Measurements from ENCODE around the gene APOD.

The APOD gene

GRCh38 chr3:195587406-195587805 is 3.7 kb upstream of the APOD start:
- DNase-seq (ENCODE audit: low spot score): no peak

GRCh38 chr3:195584543-195584870 is 767 bp upstream of the APOD start:
- DNase-seq (ENCODE audit: low spot score): no peak

- no peak for DNase-seq (ENCODE audit: low spot score)
These were observed 793 bp downstream of the APOD start for GRCh38 chr3:195582947-195583346.

- no peak for DNase-seq (ENCODE audit: low spot score)
These were observed 2.8 kb downstream of the APOD start for GRCh38 chr3:195580744-195581443.

GRCh38 chr3:195579281-195579680 is 4.5 kb downstream of the APOD start:
- no peak for DNase-seq (ENCODE audit: low spot score)

- no peak for DNase-seq (ENCODE audit: low spot score)
These were observed 5.2 kb downstream of the APOD start for GRCh38 chr3:195578565-195578964.

GRCh38 chr3:195577645-195578177 is 6.0 kb downstream of the APOD start:
- no peak for DNase-seq (ENCODE audit: low spot score)

GRCh38 chr3:195574497-195575304 is 9.0 kb downstream of the APOD start:
- no peak for DNase-seq (ENCODE audit: low spot score)

GRCh38 chr3:195573611-195574496 is 9.9 kb downstream of the APOD start:
- DNase-seq (ENCODE audit: low spot score): no peak

- no peak for DNase-seq (ENCODE audit: low spot score)
These were observed 12.4 kb downstream of the APOD start for GRCh38 chr3:195571361-195571760.

- DNase-seq (ENCODE audit: low spot score): no peak
These were observed 12.8 kb downstream of the APOD start for GRCh38 chr3:195570912-195571311.

GRCh38 chr3:195570344-195570743 is 13.4 kb downstream of the APOD start:
- DNase-seq (ENCODE audit: low spot score): no peak

GRCh38 chr3:195568630-195569029 is 15.1 kb downstream of the APOD start:
- DNase-seq (ENCODE audit: low spot score): no peak

- DNase-seq (ENCODE audit: low spot score): no peak
These were observed 16.9 kb downstream of the APOD start for GRCh38 chr3:195566797-195567196.

- no peak for DNase-seq (ENCODE audit: low spot score)
These were observed 18.0 kb downstream of the APOD start for GRCh38 chr3:195565716-195566115.

GRCh38 chr3:195563317-195563716 is 20.4 kb downstream of the APOD start:
- no peak for DNase-seq (ENCODE audit: low spot score)

- DNase-seq (ENCODE audit: low spot score): no peak
These were observed 23.9 kb downstream of the APOD start for GRCh38 chr3:195559723-195560409.

- DNase-seq (ENCODE audit: low spot score): peak; percentile 68
These were observed 25.1 kb downstream of the APOD start for GRCh38 chr3:195558602-195559001.

- DNase-seq (ENCODE audit: low spot score): no peak
These were observed 26.4 kb downstream of the APOD start for GRCh38 chr3:195557322-195557721.

- peak; percentile 26 for DNase-seq (ENCODE audit: low spot score)
These were observed 27.4 kb downstream of the APOD start for GRCh38 chr3:195556390-195556789.

GRCh38 chr3:195555110-195555509 is 28.6 kb downstream of the APOD start:
- DNase-seq (ENCODE audit: low spot score): no peak

GRCh38 chr3:195554458-195554857 is 29.3 kb downstream of the APOD start:
- no peak for DNase-seq (ENCODE audit: low spot score)
